Thyroid gland (tissue), 4 donors: ENCODE results near the gene C1orf56.

ENCODE experiments used
- CTCF ChIP-seq, 6 experiments: fragments of 200-600 bp in 3 of 6; fragments of 450-650 bp in 3 of 6; sonication (generic) in 3 of 6; IDR thresholded peaks; one replicate each; pipeline ENCODE4 v1.5.1; 2016 to 2019; ENCODE audit warnings: antibody characterized with exemption in 6 of 6, mild to moderate bottlenecking in 2 of 6, inconsistent platforms in 1 of 6, moderate library complexity in 1 of 6
- POLR2A ChIP-seq, 2 donors: fragments of 450-650 bp; IDR thresholded peaks; one replicate each; pipeline ENCODE4 v1.6.1; 2017; ENCODE audit warnings: antibody characterized with exemption in 2 of 2, mild to moderate bottlenecking in 2 of 2, moderate library complexity in 1 of 2

DNA sequence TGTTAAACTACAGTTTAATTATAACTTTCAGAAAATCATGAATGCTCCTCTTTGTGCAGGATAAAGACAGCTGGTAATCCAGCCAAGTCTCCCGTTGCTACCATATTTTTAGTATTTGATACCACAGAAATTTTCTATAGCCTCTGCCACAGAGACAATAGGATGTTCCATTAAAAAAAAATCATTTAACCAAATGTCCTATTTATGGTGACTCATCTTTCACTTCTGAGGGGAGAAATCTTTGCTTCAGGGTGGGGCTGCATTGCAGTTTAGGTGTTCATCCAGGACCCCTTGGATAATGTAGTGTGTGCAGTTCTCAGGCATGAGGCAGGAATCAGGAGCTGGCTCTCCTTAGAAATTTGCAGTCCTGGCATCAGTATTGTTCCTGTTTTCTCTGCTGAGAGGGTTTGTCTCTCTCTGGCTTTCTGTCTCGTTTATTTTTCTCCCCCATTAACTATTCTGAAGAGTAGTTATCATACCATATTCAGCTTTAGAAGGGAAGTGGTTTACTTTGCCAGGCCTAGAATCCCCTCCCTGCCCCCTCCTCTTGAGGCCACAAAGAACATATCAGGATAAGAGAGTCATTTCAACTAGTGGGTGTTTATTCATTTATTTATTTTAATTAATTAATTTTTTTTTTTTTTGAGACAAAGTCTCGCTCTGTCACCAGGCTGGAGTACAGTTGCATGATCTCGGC is 36.2 kb upstream of the C1orf56 start:
- TF ChIP-seq CTCF (IDR thresholded peaks at IDR 0.05) = no peak
- peak in 1 of 2 donors; percentile 69 for TF ChIP-seq POLR2A (IDR thresholded peaks at IDR 0.05)
